CD4-positive, alpha-beta T cell treated with Interleukin-10 for 1 hour (primary cell): ENCODE results near the gene TMEM38A.
"Not testable (repeated sequence)": the region's sequence is repeated elsewhere in the genome, so short reads cannot be mapped to it uniquely, and the experiment has no call there.

Experiments
- DNase-seq: peaks from one replicate; pipeline ENCODE4 v3.0.0-alpha.2; 2020

Gene TMEM38A

DNA sequence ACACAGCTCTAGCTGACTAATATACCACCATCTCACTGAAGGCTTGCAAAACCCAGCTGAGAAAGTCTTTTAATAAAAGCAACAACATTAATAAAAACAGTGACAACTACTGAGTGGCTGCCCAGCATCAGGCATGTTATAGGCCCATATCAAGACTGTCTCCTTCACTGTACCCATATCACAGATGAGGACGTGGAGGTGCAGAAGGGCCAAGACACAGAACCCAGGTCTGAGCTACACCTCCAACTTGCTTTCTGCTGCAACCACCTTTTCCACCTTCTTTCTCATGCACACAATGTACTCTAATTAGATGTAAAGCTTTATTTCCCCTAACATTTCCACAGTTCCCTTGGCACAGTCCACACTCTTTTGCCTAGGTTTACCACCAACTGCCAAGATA lies 22.3 kb upstream of the TMEM38A start:
- DNase-seq = no peak

DNA sequence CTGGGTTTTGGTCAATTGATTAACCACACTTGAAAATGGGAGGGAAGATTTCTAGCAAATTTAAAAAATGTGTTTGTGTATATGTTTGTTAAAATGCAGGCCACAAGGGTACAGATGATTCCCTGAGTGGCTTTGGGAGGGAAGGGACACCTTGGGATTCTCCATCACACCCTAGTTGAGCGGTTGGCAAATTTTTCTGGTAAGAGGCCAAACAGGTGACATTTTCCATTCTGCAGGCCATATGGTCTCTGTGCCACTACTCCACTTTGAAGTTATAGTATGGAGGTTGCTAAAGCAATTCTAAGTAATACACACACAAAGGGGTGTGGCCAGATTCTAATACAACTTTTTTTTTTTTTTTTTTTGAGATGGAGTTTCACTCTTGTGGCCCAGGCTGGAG lies 20.0 kb upstream of the TMEM38A start:
- DNase-seq = no peak

DNA sequence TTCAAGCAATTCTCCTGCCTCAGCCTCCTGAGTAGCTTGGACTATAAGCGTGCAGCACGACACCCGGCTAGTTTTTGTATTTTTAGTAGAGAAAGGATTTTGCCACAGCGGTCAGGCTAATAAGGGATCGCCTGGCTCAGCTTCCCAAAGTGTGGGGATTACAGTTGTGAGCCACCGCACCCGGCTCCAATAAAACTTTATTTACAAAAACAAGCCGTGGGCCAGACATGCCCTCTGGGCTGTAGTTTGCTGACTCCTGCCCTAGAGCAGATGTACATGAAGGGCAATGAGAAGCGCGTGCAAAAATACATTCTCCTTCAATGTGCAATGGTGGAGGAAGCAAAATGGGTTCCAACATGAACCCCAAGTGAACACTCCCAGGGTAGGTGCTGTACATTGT lies 19.2 kb upstream of the TMEM38A start:
- no peak for DNase-seq

DNA sequence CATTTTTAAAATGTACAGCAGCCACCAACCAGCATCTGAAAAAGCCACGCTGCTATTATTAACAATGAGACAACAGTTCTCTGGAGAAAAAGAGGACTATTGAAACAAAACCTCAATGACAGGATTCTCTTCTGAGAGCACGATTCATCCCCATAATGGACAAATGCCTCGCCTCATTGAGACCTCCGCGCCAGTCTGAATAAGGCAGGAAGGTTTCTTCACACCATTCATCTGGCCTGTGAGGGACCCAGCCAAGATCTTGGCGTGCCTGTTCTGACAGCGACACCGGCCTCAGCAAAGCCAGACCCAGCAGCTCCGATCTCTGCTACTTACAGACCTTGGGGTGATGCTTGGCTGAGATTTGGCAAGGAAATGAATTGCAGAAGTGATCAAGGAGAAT lies 15.8 kb upstream of the TMEM38A start:
- DNase-seq = no peak

DNA sequence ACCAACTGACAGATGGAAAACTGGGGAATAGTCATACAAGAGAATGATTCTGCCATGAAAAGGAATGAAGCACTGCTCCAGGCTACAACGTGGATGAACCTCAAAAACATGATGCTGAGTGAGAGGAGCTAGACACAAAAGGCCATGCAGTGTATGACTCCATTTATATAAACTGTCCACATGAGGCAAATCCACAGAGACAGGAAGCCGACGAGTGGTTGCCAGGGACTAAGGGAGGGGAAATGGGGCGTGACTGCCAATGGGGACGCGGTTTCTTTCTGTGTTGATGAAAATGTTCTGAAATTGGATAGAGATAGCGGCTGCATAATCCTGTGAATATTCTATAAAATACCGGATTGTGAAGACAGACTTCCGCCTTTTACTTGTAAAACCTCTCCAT lies 11.2 kb upstream of the TMEM38A start:
- no peak for DNase-seq

DNA sequence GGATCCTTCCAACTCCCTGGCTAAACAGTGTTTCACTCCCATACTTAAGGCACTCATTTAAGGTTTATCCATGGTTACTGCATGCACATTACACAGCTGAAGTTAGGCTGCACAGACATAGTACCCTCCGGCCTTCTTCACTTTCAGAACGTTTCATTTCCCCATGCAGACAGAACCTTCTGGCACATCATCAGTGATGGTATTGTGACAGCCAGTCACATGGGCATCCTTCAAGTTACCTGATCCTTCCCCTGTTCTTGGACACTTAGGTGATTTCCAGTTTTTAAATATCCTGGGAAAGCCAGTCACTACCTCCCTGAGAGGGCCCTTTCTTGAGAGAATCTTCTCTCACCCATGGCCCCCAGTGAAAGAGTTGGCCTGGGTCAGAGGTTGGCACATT lies 10.1 kb upstream of the TMEM38A start:
- no peak for DNase-seq

DNA sequence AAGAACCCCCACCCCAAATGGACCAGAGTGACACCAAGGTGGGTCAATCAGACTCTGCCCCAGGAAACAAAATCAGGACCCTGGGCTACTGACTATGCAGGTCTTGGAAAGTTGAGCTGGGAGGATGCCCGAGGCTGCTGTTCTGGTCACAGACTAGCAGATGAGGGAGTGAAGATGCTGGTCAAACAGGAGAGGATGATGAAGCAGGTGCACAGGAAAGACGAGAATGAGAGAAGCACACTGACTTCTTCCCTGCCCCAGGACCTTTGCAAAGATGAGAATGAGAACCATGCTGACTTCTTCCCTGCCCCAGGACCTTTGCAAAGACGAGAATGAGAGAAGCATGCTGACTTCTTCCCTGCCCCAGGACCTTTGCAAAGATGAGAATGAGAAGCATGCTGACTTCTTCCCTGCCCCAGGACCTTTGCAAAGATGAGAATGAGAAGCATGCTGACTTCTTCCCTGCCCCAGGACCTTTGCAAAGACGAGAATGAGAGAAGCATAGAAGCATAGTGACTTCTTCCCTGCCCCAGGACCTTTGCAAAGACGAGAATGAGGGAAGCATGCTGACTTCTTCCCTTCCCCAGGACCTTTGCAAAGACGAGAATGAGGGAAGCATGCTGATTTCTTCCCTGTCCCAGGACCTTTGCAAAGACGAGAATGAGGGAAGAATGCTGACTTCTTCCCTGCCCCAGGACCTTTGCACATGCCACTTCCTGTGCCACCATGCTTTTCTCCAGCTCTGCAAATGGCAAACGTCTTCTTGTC lies 9.3 kb upstream of the TMEM38A start:
- DNase-seq = not testable (repeated sequence)

DNA sequence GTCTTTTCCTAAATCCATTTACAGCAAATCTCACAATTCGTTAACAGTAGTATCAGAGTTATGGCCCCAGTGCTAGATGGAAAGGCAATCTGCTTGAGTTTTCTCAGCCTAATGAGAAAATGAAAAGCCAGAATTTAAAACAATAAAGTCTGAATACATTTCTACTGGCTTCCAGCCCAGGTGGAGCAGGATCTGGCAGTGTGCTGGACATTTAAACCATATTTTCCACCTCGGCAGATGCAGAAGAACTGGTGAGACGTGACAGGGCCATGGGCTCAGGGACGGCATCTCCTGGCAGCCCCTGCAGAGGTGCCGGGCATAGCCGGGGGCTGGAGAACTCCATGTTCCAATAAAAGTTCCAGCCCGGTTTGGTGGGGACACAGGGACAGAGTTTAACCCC lies 8.1 kb upstream of the TMEM38A start:
- no peak for DNase-seq

DNA sequence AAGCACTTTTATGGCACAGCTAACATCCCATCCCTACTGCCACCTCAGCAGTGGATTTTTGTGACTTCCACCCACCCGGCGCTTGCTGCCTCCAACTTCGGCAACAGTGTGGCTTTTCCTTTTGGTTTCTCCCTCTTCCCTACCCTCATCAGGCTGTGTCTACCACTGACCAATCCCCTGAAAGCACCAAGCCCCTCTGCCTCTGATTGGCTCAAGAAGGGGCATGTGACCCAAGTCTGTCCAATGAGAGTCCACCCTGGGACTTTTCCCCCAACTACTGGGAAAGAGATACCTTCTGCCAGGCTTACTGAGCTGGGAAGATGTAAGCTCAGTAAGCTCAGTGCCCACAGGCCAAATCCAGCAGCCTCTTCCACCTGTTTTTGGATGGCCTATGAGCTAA lies 6.8 kb upstream of the TMEM38A start:
- DNase-seq = peak; percentile 10

DNA sequence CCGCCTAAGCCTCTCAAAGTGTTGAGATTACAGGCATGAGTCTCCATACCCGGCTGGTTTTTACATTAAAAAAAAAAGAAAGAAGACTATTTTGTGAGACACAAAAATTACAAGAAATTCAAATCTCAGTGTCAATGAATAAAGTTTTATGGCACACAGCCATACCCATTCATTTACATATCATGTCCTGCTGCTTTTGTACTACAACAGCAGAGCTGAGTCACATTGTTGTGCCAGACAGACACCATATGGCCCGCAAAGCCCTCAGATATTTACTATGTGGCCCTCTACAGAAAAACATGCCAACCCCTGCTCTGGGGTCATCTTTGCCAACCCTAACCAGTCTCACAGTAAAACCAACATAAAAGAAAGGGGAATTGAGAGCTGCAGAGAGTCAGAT lies 6.3 kb upstream of the TMEM38A start:
- no peak for DNase-seq

DNA sequence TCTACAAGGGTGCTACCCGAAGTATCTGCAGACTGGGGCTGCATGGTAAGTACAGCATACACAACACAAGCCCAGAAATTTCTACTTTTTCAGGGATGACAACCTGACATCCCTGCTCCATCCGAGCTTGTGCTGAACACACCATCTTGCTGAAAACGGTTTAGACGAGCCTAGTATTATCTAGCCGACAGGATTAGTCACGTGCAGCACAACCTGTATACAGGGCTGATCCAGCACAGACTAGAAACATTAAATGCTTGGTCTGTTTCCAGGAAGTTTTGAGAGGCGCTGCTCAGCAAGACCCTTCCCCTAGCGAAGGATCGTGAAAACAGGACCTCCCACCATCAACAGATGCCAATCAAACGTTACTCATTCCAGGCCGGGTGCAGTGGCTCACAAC lies 5.2 kb upstream of the TMEM38A start:
- DNase-seq = no peak

DNA sequence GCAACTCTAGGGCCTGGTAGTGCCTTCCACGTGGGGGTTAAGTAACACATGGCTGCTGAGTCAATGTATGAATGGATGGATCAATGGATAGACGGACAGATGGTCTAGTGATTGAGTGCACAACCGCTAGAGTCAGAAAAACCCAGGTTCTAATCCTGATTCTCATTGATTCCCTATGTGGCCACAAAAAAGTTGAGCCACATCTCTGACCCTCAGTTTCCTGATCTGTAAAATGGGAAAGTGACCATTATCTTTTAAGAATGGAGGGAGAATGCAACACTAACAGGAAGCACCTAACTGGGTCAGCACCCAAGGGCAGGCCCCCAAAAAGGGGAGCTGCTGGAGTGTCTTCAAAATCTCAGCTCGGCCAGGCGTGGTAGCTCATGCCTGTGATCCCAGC lies 3.6 kb upstream of the TMEM38A start:
- DNase-seq = no peak

DNA sequence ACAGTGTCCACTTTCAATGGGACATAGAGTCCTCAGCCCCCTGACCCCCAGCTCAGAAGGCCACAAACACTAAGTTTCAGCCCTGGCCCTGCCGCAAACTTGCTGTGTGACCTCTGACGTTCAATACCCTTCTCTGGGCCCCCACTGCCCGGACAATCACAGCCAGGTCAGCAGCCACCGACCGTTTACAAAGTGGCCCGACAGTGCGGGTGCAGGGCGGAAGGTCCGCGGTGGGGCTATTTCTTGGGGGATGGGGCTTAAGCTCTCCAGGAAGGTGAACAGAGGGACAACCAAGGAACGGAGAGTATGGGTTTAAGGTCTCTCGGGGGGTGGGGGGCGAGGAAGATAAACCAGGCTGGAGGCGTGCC lies 1.5 kb upstream of the TMEM38A start:
- DNase-seq = no peak

DNA sequence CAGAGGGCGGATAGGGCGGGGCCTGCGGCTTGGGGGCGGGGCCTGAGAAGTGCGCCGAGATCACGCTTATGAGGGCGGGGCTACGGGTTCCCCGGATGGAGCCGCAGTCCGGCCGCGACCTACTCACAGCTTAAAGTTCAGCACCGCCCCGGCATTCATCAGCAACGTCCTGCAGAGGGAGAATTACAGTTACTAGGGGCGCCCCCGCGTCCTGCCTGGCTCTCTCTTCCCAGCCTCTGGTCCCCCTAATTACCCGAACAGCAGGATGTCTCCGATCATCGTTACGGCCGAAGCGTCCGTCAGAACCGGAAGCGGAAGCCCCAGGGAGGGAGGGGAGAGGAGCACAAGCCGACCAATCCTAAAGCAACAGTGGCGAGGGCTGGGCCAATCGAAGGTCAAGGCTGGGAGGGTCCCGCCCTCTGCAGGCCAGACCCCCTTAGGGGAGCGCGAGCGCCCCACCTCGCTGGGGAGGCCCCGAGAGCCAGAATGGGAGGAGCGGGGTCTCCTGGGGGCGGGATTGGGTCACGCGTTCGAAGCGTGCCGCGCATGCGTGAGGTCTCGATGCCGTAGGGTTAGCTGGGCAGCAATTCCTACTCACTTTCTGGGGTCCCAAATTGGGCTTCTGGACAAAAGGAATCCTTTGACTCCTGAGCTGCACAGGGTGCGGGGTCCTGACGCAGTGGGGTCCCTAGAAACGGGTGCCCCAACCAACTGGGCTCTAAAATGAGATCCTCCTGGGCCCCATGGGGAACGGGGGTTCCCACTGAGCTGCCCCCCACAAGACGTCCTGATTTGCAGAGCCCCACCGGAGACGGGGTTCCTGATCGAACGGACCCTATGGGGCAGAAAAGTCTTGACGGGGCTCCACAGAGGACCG lies 869 bp upstream of the TMEM38A start, which contains the start of gene SMIM7:
TSS of gene SMIM7 (minus strand) at position 313 of the 877 bp plus-strand sequence. CDS start at position 279, 34 bp downstream.
- peak; percentile 99 for DNase-seq

DNA sequence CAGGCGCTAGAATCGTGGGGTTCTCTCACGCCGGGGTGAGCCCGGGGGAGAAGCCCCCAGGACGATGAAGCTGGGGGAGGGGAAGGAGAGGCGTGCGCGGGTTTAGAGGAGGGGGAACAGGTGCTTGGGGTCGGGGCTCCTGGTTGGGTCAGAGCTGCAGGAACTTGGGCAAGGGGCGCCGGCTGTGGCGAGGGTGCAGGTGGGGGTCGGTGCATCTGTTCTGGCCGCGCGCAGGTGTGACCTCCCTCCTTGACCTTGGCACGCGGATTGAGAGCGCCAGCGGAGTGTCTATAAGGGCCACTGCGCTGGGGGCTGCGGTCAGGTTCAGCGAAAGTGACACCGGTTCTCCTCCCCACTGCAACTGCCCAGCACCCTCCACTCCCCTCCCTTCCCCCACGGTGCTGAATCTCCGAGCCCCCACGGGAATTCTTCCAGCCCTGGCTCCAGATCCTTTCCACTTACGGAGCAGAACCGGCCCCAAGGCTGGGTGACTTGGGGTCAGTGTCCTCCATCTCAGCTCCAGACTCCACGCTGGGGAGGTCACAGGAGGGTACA lies 618 bp downstream of the TMEM38A start:
- no peak for DNase-seq

DNA sequence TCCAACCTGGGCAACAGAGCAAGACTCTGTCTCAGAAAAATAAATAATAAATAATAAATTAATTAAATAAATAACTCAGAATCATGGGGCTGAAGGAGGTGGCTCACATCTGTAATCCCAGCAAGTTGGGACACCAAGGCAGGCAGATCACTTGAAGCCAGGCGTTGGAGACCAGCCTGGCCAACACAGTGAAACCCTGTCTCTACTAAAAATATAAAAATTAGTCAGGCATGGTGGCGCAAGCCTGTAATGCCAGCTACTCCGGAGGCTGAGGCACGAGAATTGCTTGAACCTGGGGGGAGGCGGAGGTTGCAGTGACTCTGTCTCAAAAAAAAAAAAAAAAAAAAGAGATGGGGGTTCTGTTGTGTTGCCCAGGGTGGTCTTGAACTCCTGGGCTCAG lies 7.2 kb downstream of the TMEM38A start:
- no peak for DNase-seq

DNA sequence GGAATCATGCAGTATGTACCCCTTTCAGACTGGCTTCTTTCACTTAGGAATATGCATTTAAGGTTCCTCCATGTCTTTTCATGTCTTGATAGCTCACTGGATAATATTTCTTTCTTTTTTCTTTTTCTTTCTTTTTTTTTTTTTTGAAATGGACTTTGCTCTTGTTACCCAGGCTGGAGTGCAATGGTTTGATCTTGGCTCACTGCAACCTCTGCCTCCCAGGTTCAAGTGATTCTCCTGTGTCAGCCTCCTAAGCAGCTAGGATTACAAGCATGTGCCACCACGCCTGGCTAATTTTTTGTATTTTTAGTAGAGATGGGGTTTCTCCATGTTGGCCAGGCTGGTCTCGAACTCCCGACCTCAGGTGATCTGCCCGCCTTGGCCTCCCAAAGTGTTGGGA lies 7.8 kb downstream of the TMEM38A start:
- DNase-seq = not testable (repeated sequence)

DNA sequence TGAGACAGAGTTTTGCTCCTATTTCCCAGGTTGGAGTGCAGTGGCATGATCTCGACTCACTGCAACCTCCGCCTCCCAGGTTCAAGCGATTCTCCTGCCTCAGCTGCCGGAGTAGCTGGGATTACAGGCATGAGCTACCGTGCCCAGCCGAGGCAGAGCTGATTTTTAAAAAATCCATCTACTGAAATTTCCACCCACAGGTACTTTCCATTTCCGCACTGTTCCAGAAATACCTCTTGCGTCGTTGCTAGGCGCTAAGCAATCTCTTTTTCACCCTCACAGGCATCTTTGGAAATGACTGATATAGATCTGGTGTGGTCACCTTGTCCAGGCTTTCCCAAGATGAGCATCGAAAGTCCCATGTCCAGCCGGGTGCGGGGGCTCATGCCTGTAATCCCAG lies 9.4 kb downstream of the TMEM38A start:
- DNase-seq = no peak

DNA sequence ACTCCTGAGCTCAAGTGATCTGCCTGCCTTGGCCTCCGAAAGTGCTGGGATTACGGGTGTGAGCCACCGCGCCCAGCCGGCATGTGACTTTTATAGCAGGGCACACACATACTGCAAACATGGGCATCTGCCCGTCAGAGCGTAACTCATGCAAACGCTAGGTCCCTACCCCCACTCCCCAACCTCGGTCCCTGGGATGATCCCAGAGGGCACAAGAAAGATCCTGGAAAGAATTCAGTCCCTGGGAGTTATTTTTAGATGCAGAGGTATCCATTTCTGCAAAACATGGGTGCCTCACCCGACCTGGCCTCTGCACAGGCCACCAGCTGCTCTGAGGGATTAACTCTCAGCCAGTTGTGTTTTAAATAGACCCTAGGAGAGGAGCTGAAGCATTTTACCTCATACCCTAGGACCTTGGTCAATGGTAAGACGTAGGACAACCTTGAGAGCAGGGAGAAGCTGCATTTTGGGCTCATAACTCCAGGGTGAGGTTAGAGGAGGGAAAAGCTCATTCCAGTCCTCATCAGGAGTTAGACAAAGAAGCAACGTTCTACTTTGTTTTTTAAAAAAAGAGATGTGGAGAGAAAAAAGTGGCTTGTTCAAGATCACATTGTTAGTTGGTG lies 10.8 kb downstream of the TMEM38A start:
- DNase-seq = no peak

DNA sequence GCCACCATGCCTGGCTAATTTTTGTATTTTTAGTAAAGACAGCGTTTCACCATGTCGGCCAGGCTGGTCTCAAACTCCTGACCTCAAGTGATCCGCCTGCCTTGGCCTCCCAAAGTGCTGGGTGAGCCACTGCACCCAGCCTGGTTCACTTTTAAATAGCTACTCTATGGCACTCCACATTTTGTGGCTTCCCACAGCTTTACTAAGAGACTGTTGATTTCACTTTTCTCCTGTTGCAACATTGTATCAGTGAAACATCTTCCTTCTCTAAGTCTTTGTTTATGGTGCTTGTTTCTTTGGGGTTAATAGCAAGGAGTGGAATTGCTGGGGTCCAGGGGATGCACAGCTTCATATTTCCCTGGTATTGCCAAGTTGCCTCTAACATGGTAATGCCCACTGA lies 12.3 kb downstream of the TMEM38A start:
- no peak for DNase-seq

DNA sequence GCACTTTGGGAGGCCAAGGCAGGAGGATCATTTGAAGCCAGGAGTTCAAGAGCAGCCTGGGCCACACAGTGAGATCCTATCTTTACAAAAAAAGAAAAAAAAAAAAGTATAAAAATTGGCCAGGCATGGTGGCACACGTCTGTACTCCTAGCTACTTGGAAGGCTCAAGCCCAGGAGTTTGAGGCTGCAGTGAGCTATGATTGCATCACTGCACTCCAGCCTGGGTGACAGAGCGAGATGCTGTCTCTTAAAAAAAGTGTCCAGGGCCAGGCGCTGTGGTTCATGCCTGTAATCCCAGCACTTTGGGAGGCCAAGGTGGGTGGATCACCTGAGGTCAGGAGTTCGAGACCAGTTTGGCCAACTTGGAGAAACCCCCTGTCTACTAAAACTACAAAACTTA lies 12.9 kb downstream of the TMEM38A start:
- not testable (repeated sequence) for DNase-seq

DNA sequence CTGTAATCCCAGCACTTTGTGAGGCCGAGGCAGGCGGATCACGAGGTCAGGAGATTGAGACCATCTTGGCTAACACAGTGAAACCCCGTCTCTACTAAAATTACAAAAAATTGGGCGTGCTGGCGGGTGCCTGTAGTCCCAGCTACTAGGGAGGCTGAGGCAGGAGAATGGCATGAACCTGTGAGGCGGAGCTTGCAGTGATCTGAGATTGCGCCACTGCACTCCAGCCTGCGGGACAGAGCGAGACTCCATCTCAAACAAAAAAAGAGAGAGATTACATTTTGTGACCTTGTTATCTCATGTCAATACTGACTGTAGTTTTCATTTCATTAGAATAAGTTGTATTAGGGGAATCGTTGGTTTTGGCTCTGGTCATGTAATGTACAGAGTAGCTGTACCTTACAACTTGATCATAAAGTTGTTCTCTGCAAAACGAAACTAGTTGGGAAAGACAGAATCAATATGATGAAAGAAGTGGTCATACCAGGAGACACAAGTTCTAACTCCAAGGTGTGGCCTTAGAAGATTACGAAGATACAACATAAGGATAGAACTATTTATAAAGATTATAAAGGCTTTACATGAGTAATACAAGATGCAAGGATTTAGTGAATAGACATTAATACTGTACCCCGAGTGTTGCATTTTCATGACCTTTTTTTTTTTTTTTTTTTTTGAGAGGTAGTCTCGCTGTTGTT lies 15.3 kb downstream of the TMEM38A start:
- no peak for DNase-seq

DNA sequence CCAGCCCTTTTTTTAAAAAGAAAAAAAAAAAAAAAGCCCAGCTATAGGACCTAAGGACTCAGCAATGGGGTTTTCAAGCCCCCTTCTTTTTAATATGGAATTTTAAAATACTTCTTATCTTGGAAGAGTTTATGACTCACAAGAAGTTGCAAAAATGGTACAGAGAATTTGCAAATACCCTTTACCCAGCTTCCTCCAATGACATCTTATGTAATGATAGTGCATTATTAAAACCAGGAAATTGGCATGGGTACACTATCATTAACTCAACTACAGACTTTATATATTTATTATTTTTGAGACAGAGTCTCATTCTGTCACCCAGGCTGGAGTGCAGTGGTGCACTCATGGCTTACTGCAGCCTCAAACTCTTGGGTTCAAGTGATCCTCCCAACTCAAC lies 16.1 kb downstream of the TMEM38A start:
- no peak for DNase-seq
